SHP77 (cell line): ENCODE results near the gene PODNL1.

ENCODE experiments used
- DNase-seq, 2 experiments: peaks; one replicate each; lab custom pipeline; 2025; lab: John Stamatoyannopoulos, UW

PODNL1 gene, protein sequence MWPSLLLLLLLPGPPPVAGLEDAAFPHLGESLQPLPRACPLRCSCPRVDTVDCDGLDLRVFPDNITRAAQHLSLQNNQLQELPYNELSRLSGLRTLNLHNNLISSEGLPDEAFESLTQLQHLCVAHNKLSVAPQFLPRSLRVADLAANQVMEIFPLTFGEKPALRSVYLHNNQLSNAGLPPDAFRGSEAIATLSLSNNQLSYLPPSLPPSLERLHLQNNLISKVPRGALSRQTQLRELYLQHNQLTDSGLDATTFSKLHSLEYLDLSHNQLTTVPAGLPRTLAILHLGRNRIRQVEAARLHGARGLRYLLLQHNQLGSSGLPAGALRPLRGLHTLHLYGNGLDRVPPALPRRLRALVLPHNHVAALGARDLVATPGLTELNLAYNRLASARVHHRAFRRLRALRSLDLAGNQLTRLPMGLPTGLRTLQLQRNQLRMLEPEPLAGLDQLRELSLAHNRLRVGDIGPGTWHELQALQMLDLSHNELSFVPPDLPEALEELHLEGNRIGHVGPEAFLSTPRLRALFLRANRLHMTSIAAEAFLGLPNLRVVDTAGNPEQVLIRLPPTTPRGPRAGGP

DNA sequence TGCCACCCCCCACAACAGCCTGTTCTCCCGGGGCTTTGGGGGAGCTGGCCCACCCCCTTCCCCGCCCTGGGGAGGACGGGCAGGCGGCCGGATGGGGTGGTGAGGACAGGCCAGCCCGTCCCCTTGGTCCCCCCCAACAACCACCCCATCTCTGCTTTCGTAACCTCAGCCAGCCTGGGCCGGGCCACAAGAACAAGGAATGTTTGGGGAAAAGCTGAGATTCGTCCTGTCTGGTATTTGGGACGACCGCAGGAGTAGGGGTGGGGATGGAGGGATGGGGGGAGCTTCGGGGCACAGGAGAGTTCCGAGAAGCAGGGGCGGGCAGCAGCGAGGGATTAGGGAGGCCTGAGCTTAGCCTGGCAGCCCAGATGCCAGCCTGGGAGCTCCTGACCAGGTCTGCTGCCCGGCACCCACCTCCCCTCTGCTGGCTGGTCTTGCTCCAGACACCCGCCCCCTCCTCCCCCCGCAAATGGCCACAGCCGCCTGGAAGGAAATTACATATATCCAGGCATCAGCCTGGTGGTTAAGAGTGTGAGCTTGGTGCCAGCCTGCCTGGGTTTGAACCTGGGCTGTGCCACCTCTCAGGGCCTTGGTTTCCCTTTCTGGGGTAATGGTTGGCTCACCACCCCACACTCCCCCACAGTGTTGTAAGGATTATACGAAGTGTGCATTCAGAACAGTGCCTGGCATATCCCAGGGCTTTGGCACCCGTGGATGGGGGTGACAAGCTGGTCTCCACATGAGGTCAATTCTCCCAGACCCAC, at the start of gene PODNL1:
Gene PODNL1 (minus strand): TSS at position 117 of the 764 bp plus-strand sequence. CDS start 236 bp downstream, outside the sequence.
- DNase-seq: no peak

DNA sequence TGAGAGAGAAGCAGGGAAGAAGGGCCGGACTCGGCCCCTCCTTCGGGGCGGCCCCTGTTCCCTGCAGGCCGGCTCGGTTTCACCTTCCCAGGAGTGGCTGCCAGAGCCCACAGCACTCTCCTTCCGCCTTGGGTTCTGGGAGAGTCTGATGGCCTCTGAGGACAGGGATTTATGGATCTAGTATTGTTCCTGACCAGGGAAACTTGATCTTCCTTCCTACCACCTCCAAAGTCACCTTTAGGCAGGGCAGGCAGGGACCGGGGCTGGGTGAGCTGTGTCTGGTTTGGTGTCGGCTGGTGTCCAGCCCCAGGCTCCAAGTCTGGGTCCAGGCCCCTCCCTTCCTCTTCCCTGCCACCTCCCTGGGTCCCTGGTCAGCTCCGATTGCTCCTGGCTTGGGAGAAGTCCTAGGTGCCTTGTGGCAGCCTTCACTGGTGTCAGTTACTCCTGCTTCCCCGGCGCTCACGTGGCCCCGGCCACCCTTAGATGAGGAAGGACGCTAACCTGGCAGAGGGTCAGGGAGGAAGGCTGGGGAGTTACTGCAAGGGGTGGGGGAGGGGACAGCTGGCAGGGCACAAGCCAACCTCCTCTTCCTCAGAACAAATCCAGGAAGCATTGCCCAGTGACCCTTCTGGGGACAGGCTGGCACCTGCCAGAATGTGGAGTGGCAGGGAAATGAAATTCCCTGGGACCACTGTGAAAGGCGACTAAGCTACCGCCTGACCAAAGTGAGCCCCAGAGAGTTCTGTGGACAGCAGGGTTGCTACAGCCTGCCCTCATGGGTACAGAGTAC, 49.1 kb upstream of the PODNL1 start:
- DNase-seq: no peak

DNA sequence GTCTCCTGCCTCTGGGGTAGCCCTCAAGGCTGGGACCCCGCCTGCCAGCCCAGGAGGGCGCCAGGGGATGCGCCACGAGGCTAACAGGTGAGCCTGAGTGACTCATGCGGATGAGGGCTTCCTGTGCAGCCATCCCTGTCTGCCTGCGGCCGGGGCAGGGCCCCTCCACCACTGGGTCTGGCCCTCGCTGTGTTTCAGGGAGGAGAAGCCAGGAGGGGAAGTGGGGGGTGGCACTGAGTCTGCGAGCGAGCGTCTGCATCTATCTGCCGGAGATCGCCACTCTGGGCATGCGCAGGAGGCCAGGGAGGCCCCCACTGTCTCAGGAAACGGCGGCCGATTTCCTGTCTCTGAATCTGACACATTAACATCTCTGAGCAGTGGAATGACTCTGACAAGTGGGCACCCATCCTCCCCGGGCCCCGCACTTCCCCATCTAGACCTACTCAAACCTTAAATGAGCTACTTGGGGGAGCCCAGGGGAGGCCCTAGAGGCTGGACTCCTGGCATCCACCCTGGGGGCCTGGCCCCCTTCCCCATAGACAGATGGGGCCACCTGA, 48.2 kb upstream of the PODNL1 start:
- DNase-seq: peak; percentile 56 to 67

DNA sequence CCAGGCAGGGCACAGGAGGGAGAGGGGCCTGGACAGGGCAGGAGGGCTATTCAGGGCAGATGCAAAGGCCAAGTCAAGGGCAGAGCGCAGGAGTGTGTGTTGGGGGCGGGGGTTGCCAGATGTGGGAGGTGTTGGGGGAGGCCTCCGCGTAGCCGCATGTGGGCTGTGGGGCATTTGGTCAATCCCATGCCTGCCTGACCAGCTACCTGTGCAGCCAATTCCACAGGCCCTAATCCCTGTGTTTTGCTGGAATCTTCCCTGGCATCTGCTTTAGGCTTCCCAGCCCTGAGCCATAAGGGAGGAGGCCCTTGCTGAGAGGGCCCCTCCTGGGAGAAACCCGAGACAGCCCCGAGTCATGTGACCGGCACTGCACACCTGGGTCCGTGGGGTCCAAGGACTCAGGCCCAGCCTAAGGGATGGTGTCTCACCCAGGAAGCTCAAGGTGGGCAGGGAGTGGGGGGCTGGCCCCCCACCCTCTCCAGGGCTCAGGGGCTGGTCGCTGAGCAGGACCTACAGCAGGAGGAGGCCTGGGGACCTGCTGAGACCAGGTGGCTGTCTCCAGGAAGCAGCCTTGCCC, 47.6 kb upstream of the PODNL1 start:
- no peak for DNase-seq

DNA sequence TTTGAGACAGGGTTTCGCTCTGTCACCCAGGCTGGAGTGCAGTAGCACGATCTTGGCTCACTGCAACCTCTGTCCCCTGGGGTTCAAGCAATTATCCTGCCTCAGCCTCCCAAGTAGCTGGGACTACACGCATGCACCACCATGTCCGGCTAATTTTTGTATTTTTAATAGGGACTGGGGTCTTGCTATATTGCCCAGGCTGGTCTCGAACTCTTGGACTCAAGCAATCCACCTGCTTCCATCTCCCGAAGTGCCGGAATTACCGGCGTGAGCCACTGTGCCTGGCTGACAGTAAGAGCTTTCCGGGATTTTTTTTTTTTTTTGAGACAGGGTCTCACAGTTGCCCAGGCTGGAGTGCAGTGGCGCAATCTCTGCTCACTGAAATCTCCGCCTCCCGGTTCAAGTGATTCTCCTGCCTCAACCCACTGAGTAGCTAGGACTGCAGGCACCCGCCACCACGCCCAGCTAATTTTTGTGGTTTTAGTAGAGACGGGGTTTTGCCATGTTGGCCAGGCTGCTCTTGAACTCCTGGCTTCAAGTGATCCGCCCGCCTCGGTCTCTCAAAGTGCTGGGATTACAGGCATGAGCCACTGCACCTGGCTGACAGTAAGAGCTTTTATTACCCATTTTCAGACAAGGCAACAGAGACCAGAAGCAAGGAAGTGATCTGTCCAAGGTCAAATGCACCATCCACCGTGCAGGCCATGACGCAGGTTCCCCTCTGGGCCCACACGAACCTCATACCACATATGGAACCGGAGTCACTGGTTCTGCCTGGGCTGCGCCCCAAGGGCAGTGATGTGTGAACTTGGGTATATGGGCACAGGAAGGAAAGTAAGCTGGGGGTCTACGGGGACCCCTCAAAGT, 46.9 kb upstream of the PODNL1 start:
- no peak for DNase-seq

DNA sequence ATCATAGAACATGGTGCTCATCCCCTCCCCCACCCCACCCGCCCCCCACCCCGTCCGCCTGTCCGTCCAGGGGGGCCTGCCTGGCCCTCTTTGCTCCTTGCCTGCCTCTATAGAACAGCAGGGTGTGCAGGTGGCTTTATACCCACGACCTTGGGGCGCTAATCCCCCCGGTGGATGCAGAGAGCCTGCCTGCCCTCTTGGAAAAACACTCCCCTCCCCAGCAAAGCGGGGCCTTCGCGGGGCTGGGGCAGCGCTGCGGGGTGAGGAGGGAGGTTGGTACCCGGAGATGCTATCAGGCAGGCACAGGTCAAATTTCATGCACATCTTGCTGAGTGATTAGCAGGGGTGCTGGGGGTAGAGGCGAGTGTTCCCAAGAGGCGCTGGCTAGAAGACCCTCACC, 46.0 kb upstream of the PODNL1 start:
- no peak for DNase-seq

DNA sequence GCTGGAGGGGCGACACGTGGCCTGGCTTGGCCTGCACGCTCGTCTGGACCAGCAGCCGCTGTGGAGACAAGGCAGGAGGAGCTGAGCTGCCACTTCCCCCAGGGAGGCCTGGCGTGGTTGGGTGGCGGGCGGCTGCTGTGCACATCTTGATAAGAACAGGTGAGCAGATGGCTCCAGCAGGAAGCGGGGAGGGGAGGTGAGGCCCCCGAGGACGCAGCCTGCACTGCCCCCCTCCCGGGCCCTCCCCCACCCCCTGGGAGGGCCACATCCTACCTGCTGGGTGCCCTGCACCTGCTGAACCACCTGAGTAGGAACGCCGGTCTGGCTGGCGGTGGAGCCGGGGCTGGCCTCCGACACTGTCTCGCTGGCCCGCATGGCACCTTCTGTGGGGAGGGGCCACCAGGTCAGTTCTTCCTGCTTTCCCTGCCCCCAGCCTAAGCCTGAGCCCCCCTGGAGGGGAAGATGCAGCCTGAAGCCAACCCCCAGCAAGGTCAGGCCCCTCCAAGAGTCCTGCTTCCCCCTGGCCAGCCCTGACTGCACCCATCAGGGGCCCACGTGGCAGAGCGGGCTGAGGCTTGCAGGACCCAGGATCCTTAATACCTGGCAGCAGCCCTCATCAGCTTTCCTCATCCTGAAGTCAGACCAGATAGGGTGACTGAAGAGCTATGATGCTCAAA, 45.1 kb upstream of the PODNL1 start:
- no peak for DNase-seq

DNA sequence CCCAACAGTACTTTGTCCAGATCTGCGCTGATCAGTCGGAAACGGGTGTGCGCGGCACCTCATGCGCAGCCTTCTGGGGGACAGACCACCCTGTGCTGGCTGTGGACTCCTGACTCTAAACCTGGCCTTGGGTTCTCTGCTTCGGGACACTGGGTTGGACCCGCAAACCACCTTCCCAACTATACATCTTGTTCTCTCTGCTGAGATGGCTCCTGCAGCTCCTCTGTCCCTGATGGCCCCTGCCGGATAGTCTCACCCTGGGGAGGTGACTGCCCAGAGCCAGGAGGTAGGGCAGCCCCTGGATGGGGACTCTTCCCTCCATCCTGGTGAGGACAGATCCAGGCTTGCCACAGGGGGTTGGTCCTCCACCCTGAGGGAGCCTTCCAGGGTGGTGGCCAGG, 44.6 kb upstream of the PODNL1 start:
- no peak for DNase-seq

DNA sequence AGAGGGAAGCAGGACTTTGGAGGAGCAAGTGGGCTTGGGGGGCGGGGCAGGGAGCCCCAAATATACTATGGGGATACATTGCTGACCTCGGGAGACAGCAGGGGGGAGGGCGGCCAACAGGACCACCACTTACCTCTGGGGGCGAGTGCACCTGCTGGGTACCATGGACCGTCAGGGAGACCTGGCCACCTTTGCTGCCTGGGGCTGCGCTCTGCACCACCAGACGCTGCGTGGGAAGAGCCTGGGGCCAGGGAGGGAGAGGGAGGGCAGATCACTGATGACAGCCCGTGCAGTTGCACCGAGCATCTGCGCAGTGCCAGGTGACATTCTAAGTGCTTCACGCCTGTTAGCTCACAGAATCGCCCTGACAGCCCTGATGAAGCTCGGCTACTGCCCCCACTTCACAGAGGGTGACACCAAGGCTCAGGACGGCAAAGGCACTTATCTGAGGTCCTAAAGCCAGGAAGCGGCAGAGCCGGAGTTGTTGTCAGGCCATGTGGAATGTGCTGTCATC, 43.8 kb upstream of the PODNL1 start:
- no peak for DNase-seq

DNA sequence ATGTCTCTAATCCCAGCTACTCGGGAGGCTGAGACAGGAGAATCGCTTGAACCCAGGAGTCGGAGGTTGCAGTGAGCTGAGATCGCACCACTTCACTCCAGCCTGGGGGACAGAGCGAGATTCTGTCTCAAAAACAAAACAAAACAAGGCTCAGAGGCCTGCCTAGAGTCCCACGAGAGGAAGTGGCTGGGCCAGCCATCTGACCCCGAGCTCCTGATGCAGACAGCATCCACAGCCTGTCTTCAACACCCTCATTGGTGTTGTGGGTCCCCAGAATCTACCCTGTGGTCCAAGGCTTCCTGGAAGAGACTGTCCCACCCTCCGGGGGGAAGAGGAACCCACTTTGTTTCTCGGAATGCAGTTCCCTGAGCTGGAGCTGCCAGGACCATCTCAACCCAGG, 43.2 kb upstream of the PODNL1 start:
- DNase-seq: no peak

DNA sequence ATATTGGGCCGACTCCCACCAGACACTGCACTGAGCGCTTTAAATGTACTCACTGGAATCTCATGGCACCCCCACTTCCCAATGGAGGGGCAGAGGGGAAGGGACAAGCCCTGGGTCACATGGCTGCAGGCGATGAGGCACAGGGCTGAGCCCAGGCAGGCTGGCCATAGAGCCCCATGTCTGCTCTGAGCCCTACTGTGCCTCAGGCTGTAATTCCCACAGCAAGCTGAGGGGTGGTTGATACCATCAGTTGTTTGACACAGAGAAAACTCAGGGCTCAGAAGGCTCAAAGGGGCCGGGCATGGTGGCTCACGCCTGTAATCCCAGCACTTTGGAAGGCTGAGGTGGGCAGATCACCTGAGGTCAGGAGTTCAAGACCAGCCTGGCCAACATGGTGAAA, 42.8 kb upstream of the PODNL1 start:
- no peak for DNase-seq

DNA sequence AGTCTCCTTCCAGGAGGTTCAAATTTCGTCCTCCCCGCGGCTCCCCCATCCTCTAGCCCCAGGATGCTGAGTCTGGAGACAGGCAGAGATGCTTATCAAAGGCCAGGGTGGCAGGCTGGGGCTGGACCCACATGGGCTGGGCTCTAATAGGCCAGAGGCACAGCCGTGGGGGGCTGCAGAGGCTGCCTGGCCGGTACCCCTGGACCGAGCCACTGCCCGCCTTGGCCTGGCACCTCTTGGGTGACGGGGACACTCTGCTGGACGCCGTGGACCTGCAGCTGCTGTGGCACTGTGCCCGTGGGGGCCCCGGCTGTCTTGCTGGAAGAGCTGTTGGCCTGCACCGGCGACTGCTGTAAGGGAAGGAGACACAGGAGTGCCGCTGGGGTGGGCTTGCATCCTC, 42.1 kb upstream of the PODNL1 start:
- no peak for DNase-seq

DNA sequence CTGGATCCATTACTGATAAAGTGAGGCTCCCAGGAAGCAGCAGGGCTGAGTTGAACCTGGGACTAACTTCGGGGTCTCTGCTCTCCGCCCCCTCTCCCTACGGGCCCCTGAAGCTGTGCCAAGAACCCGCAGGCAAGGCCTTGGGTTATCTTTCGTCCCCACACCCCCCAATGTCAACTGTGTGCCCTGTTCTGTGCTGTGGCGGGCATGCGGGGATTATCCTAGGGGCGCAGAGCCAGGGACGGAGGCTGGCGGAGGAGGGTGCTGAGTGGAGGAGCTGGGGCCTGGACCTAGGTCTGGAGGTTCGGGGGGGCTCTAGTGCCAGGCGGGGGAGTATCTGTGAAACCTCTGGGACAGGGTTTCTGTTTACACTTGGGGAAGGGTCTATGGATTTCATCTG, 41.5 kb upstream of the PODNL1 start:
- DNase-seq: no peak

DNA sequence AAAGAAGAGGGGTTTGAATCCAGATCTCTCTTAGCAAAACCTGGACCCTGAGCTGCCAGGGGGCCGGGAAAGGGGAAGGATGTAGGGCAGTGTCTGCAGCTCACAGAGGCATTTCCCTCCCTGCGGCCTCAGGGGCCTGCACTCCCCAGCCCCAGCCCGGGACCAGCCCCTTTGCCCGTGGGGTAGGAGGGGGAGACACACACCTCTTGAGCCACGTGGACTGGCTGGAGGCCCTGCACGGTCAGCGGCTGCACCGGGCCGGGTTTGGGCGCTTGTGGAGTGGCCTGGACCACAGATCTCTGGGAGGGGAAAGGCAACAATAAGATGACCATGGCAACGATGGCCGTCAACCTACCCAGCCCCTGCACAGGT, 41.0 kb upstream of the PODNL1 start:
- DNase-seq: no peak

DNA sequence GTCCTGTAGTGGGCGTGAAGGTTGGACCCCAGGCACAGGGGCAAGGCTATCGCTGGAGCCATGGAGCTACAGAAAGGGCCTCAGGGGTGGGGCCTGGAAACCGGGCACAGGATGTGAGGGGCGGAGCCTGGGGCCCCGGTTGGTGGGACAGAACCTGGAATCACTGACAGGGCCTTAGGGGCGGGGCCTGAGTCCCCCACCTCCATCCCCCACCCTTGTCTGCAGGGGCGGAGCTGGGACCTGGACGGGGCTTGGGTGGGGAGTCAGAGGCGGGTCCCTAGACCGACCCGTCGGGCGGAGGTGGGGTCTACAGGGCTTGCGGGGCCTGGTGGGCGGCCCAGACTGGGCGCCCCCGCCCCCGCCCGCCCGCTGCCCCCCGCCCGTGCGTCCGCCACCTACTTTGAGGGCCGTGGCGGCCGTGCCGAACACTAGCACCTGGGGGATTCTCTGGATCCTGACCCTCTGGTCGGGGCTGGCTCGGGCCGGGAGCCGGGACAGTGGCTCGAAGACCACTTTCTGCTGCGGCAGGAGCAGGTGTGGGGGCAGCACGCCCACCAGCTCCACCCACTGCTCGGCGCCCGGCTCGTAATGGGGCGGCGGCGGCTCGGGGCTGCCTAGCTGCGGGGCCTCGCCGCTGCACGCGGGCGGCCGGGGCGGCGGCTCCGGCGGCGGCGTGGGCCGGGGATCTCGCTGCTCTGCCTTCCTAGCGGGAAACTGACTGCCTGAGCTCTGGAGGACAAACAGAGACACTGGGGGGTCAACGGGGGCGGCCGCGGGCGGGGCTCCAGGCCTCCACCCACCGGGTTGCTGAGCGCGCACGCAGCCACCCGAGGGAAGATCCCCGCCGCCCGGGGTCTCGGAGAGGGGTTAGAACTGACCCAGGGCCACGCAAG, 40.4 kb upstream of the PODNL1 start:
- DNase-seq: no peak

DNA sequence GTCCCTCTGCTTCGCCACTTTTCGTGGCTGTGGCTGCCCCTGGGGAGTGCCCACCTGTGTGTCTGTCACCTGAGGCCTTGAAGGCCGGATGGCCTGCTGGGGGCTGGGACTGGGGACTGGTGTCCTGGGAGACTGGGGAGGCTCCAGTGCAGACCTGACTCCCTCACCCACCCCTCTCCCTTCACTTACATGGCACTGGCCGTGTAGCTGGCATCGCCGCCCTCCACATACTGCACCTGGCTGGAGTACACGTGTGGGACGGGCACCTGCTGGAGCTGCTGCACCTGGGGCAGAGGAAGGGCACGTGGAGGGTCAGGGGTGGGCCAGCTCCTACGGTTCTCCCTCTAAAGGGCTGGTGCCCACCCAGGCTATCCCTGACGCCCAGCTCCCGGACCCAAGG, 39.6 kb upstream of the PODNL1 start:
- no peak for DNase-seq

DNA sequence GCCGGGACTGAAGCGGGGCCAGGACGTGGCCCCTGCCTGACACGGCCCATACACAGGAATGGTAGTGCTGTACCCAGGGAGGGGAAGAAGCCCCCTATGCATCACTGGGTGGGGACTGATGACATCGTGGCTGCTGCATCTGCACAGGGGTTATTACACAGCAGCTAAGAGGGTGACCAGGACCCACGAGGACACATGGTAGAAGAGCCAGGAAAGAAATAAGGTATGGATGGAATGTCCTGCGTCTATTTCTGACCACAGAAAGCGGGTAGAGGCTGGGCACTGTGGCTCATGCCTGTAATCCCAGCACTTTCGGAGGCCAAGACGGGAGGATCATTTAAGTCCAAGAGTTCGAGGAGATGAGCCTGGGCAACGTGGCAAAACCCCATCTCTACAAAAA, 38.2 kb upstream of the PODNL1 start:
- no peak for DNase-seq

DNA sequence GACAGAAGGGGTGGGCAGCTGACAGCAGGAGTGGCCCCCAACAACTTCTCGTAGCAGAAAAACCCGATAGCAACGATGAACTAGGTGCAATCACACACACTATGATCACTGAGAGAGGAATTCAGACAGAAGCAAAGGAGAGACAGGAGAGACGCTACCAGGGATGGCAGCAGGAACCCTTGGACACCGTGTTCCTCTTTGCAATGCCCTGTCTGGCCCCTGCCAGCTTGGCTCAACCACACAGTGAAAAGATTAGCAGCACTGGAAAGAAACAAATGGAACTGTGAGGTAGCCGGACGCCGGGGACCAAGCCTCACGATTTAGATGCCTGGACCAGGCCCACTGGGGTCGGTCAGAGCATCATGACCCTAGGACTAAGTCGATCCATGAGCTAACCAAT, 37.7 kb upstream of the PODNL1 start:
- DNase-seq: no peak

DNA sequence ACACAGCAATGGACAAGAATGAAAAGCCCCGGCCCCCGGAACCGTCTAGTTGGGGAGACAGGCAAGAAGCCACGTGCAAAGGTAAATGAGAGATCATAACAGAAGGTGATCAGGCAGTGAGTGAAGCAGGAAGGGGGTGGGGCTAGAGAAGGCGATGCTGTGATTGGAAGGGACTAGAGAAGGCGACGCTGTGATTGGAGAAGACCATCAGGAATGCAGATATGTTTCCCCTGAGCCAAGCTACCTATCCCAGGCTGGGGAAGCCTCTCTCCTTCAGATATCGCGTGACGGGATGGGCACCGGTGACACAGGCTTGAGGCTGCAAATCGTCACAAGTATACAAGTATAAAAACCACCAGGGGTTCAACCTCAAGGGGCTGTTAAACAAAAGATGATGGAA, 35.9 kb upstream of the PODNL1 start:
- DNase-seq: no peak
